K562 (cell line): ENCODE data around the gene TNFSF11.

ENCODE experiments used
- FOSL1 ChIP-seq: fragments of 200-800 bp; sonication (Bioruptor generic); conservative IDR thresholded peaks from 2 replicates; pipeline ENCODE4 v1.6.1; 2016; ENCODE audit warnings: missing genetic modification characterization, missing compliant biosample characterization
- ZNF699 ChIP-seq: fragments of 250-450 bp; sonication (Bioruptor Pico); IDR thresholded peaks from 2 replicates; pipeline ENCODE4 v1.8.0; 2021; ENCODE audit warnings: mild to moderate bottlenecking, moderate library complexity; ENCODE audit not compliant: insufficient replicate concordance

DNA sequence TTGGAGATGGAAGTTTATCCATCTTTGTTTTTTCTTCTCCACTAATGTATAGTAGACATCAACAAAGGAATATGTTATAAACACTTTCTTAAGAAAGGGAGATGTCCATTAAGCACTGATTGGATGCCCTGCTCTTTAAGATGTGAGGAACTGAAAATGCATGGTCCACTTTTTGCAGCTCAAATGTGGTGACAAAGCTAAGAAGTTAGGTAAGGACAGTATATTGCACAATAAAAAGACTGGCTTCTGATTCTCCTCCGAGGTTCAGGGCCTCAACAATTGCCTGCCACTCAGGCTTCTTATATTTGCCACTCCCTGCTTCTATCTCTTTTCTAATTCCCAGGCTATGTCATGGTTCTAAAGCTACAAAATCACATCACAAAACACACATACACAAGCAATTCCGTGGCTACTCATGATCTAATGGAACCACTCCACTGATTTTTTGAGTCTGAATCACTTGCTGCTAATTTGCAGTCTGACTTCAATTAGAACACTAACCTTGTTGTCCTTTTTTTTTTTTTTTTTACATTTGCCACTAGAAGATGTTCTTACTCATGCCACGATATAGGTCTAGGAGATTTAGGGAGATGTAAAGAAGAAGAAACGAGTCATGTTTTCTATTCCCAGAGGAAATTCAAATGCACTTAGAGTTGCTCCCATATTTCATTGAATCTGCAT, 29.6 kb upstream of the TNFSF11 start:
- TF ChIP-seq FOSL1 (tag) (no peak), ZNF699 (no peak)
